GM12865 (cell line): ENCODE data around the gene HOXB9.

Experiments
- DNase-seq: peaks from one replicate; pipeline ENCODE4 v3.0.0; 2010; ENCODE audit warnings: low read depth
- H3K4me3 ChIP-seq: 2 replicates; pipeline ENCODE4 v1.5.1; 2011; ENCODE audit warnings: mild to moderate bottlenecking, low read depth, low read length, control low read depth
- TF ChIP-seq, protein P1 (sequence below): IDR thresholded peaks from 2 replicates; pipeline ENCODE4 v1.5.1; 2011; ENCODE audit warnings: low read length, control low read depth, low read depth, inconsistent platforms; ENCODE audit not compliant: insufficient read depth; ENCODE audit errors: missing control alignments

Gene HOXB9

DNA sequence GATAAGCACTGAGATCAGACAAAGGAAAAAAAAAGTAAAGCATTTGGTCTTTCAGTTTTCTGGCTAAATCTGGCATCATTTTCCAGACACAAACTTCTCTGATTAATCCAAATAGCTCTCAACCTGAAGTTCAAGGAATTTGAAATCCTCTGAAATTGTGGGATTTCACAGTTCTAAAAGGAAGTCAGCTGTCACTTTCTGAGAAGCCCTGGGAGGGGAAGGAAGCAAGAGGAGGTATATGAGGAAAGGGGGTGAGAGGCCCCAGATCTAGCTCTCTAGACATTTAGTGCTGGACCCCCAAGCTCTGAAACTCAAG lies 17.5 kb upstream of the HOXB9 start:
- DNase-seq, result no peak
- no peak overlapping the region for H3K4me3 ChIP-seq
- TF ChIP-seq, protein P1, sequence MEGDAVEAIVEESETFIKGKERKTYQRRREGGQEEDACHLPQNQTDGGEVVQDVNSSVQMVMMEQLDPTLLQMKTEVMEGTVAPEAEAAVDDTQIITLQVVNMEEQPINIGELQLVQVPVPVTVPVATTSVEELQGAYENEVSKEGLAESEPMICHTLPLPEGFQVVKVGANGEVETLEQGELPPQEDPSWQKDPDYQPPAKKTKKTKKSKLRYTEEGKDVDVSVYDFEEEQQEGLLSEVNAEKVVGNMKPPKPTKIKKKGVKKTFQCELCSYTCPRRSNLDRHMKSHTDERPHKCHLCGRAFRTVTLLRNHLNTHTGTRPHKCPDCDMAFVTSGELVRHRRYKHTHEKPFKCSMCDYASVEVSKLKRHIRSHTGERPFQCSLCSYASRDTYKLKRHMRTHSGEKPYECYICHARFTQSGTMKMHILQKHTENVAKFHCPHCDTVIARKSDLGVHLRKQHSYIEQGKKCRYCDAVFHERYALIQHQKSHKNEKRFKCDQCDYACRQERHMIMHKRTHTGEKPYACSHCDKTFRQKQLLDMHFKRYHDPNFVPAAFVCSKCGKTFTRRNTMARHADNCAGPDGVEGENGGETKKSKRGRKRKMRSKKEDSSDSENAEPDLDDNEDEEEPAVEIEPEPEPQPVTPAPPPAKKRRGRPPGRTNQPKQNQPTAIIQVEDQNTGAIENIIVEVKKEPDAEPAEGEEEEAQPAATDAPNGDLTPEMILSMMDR, result no peak

DNA sequence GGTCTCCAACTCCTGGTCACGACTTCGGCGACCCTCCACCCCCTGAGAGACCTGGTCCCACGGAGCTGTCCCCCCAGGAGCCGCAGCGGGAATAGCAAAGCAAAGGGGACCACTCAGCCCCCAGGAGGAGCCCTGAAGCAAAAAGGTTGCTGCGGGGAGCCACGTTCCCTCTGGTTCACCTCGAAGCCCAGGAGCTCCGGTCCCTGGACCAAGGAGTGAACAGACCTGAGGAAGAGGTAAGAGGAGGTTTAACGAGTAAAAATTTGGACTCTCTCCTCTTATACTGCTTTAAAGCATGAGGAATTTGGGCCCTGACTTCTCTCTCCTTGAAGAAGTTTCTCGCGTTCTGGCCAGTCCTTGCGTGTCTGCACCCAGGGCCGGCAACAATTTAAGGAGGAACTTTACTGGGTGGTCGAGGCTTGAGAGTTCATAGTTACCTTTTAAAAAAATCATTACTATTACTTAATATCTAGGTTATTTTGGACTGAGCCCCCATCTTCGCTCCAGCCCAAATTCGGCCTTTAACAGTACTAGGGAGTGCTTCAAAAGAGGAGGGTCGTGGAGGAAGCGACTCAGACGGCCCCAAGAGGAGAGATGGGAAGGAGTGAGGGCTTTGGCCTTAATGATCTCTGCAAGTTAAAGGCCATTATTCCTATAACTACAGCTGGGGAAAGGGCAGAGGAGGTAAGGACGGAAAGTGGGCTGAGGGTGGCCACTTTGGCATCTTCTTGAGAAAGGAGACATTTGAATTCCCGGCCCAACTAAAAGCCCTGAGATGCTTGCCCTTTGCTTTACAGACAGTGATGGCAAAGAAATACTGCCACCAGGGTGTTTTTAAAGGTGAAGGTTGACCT lies 16.9 kb upstream of the HOXB9 start:
- DNase-seq, result no peak
- no peak overlapping the region for H3K4me3 ChIP-seq
- TF ChIP-seq, protein P1, result no peak

DNA sequence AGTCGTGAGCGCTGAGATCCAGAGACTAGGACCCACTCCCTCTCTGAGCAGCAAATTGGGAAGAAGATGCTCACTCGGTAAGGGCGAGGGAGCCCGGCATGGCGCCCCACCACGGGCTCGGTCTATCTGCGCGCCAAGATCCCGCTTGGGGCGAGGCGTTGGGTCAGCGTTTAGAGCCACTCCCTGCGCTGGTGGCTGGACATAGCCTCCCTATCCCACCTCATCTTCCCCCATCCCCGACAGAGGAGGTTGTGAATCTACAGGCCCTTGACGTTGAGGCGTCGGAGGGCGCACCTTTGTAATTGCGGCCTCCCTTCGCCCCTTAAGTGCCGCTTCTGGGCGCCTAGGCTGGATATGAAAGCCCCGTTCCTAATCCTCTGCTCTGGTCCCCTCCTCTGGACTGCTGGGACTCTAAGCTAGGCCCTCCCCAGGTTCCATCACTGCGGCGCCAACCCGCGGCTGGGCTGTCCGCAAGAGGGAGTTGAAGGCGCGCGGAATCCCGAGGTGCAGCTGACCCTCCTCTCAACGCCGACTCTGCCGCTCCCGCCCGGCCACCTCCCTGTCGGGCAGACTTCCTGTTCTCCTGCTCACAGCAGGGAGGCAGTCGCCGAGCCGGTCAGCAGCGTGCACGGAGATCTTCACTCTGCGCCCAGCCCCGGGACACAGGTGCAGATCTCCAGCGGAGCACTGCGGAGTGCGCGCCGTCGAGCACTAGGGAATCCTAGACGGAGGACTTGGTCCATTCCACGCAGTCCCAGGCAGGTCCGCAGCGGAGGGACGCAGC lies 16.1 kb upstream of the HOXB9 start:
- no peak overlapping the region for H3K4me3 ChIP-seq
- TF ChIP-seq, protein P1, result no peak
- no peak for DNase-seq

DNA sequence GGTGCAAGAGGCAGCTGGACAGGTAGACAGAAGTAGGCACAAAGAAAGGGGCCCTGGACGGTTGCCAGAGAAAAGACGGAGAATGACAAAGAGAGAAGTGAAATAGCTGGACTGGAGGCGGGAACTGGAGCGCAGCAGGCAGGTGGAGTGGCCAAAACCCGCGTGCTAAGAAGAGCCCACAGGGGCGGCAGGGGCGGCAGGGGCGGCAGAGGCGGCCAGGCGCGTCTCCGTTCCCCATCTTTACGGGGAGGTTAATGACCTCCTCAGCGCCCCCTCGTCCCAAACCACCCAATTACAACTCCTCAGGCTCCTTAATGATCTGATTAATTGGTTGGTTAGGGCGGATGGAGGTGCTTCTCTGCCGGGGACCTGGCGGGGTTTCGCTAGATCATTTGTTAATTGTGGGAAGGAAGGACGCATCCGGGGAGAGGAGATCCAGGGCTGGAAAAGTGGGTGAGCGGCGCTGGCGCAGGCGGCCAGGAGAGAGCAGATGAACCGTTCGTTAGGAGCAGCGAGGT lies 15.4 kb upstream of the HOXB9 start:
- no peak for DNase-seq
- no peak overlapping the region for H3K4me3 ChIP-seq
- TF ChIP-seq, protein P1, result no peak

DNA sequence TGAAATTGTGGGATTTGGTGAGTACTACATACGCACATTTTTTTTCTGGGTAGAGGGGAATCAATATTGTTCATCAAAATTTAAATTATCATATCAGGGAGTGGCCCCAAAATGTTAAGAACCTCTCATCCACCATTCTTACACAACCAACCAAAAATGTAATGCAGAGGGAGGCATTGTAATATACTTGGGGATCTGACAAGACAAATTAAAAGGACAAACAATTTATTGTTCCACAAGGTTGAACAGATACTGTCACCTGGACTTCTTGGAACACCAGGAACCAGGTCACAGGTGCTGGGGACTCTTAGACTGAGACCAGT lies 14.7 kb upstream of the HOXB9 start:
- DNase-seq, result no peak
- no peak overlapping the region for H3K4me3 ChIP-seq
- TF ChIP-seq, protein P1, result no peak

DNA sequence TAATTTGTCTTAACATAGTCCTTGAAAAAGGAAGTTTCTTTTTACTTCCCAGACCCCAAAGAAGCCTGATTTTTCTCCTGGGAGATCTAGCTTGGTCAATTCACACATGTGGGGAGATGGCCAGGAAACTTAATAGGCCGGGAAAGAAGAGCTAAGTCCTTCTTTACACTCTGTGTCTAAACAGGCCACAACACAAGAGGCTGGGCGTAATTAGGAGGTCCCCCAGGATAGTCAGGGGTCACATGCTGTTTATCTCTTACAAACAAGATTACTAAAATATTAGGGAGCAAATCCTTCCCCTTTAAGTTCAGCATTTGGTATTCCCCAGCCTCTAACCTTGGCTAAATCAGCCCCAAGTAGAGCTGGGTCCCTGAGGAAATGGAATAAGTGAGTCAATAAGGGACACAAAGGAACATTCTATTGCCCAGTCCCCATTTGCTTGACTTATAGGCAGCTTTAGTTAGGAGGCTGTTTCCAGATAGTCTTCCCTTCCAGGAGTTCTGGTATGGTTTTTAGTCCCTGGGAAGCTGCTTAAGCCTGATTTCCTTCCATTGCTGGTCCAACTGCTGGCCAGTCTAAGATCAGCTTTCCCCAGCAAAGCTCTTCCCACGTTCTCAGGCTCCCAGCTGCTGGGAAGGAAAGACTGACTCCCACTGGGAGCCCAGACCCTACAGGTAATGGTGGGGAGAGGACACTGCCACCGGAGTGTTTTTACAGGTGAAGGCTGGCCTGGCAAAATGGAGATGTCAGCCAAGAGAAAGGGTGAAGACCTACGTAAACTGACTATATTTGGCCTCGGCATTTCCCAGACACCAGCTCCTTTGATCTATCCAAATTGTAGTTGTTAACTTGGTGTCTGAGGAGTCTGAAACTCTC lies 14.1 kb upstream of the HOXB9 start:
- H3K4me3 ChIP-seq, result no peak overlapping the region
- no peak for DNase-seq
- TF ChIP-seq, protein P1, result no peak
